Stomach (tissue), 9 donors: ENCODE results near the gene DENND2C. TPM values are rescaled to one million over a fixed set of nuclear protein-coding genes. Genes with fewer than 3 reads are reported as not detected.

ENCODE experiments used
- DNase-seq, 2 donors: peaks; one replicate each; pipeline versions ENCODE4 v3.0.0 to v3.0.0-alpha.2; 2013 to 2019
- H3K27ac ChIP-seq, 5 donors: fragments of 200-600 bp in 4 of 5; sonication (generic) in 4 of 5; one replicate each; pipeline ENCODE4 v1.5.1; 2013 to 2019; ENCODE audit warnings: mild to moderate bottlenecking in 1 of 5, moderate library complexity in 1 of 5
- H3K27me3 ChIP-seq, 3 donors: fragments of 200-600 bp; sonication (generic); one replicate each; pipeline ENCODE4 v1.5.1; 2017 to 2019; ENCODE audit warnings: mixed run types in 1 of 3
- H3K36me3 ChIP-seq, 4 donors: fragments of 200-600 bp; sonication (generic); 1 replicate in 3 of 4; 2 replicates in 1 of 4; pipeline ENCODE4 v1.5.1; 2016 to 2019
- H3K4me1 ChIP-seq, 4 donors: fragments of 200-600 bp; sonication (generic); one replicate each; pipeline ENCODE4 v1.5.1; 2016 to 2019
- H3K4me3 ChIP-seq, 4 donors: fragments of 200-600 bp; sonication (generic) in 3 of 4; one replicate each; pipeline ENCODE4 v1.5.1; 2016 to 2019; ENCODE audit warnings: mild to moderate bottlenecking in 1 of 4
- H3K9me3 ChIP-seq, 4 donors: fragments of 200-600 bp; sonication (generic); one replicate each; pipeline ENCODE4 v1.5.1; 2016 to 2019
- CTCF ChIP-seq, 7 experiments: fragments of 450-650 bp in 4 of 7; fragments of 200-600 bp in 3 of 7; sonication (generic) in 3 of 7; IDR thresholded peaks; one replicate each; pipeline ENCODE4 v1.5.1; 2016 to 2019; ENCODE audit warnings: antibody characterized with exemption in 7 of 7, control low read depth in 2 of 7, mild to moderate bottlenecking in 1 of 7
- EP300 ChIP-seq: sonication (generic); formaldehyde crosslinking; IDR thresholded peaks from one replicate; pipeline ENCODE4 v1.6.1; 2017; ENCODE audit warnings: antibody characterized with exemption
- POLR2A ChIP-seq, 4 donors: fragments of 450-650 bp; IDR thresholded peaks; one replicate each; pipeline ENCODE4 v1.6.1; 2016; ENCODE audit warnings: antibody characterized with exemption in 4 of 4, control low read depth in 2 of 4, mild to moderate bottlenecking in 1 of 4, moderate library complexity in 1 of 4
- POLR2AphosphoS5 ChIP-seq, 3 donors: sonication (generic); formaldehyde crosslinking; IDR thresholded peaks; one replicate each; pipeline ENCODE4 v1.6.1; 2016; ENCODE audit warnings: antibody characterized with exemption in 3 of 3
- WGBS, 5 donors: extraction: QIAGEN DNeasy Blood & Tissue Kit in 3 of 5; methylation state at CpG; one replicate each; pipeline versions ENCODE4 v1.1.5 to v1.1.7; 2013 to 2018; 5-methylcytosine and 5-hydroxymethylcytosine counted together
- intact Hi-C: fragments of 100-400 bp; cut with DNase I; formaldehyde crosslinking; loops from one replicate; pipeline ENCODE4 v1.15.1; 2023; ENCODE audit warnings: low total_unique reads
- polyA plus RNA-seq, 3 donors: library from polyadenylated mRNA; stranded (reverse); fragments of 200-250 nt; gene quantifications; one replicate each; pipeline ENCODE4 v1.2.3, GENCODE V29; 2013
- total RNA-seq, 5 donors: library from RNA; depleted of rRNA; stranded (reverse); fragments of >200 nt; gene quantifications; one replicate each; pipeline versions ENCODE4 v1.1.0 to v1.2.3, GENCODE V29; 2014 to 2016
- donor health status: healthy with polysubstance abuse.
- donor health status: Bipolar disorder and iron deficiency.
- donor health status: healthy.

The DENND2C gene
- total and polyA plus RNA-seq, 8 donors, result 0.89 to 7.3 (median 2.7) TPM

- H3K27me3 ChIP-seq, result no peaks in the 10 kb centered on the region
Observed at GRCh38 chr1:114632427-114632826, 37.4 kb downstream of the DENND2C start.

GRCh38 chr1:114627107-114627506, 42.7 kb downstream of the DENND2C start:
- no peaks in the 10 kb centered on the region for H3K9me3 ChIP-seq
- H3K36me3 ChIP-seq, result peaks cover 0 to 9% (median under 1%) of the 10 kb centered on the region in 4 donors
- no peak overlapping the region for H3K4me3 ChIP-seq
- no peaks in the 10 kb centered on the region for H3K4me1 ChIP-seq
- H3K27me3 ChIP-seq, result no peaks in the 10 kb centered on the region
- WGBS, 5 donors, result 30 to 66% (median 36%) methylated on average over 2 of the region's 2 CpGs
- intact Hi-C loops, result no loop called here
- no peak for DNase-seq
- TF ChIP-seq POLR2AphosphoS5 (IDR thresholded peaks at IDR 0.05), result no peak
- TF ChIP-seq POLR2A (IDR thresholded peaks at IDR 0.05), result no peak
- TF ChIP-seq EP300, result no peak
- TF ChIP-seq CTCF (IDR thresholded peaks at IDR 0.05), result no peak
- no peak overlapping the region for H3K27ac ChIP-seq

More at GRCh38 chr1:114632427-114632826, 37.4 kb downstream of the DENND2C start:
- Histone ChIP-seq H3K27ac (no peak overlapping the region), H3K4me3 (no peak overlapping the region), H3K36me3 (no peaks in the 10 kb centered on the region), H3K4me1 (no peaks in the 10 kb centered on the region), H3K9me3 (no peaks in the 10 kb centered on the region)
- no peak for DNase-seq
- intact Hi-C loops, result no loop called here
- TF ChIP-seq EP300, result no peak
- no peak for TF ChIP-seq CTCF (IDR thresholded peaks at IDR 0.05)
- no peak for TF ChIP-seq POLR2AphosphoS5 (IDR thresholded peaks at IDR 0.05)
- no peak for TF ChIP-seq POLR2A (IDR thresholded peaks at IDR 0.05)

- H3K4me1 ChIP-seq, result no peaks in the 10 kb centered on the region
- TF ChIP-seq POLR2A (IDR thresholded peaks at IDR 0.05), result no peak
- TF ChIP-seq CTCF (IDR thresholded peaks at IDR 0.05), result no peak
- TF ChIP-seq POLR2AphosphoS5 (IDR thresholded peaks at IDR 0.05), result no peak
- TF ChIP-seq EP300, result no peak
- no peaks in the 10 kb centered on the region for H3K27me3 ChIP-seq
- H3K4me3 ChIP-seq, result no peak overlapping the region
- no peak for DNase-seq
- intact Hi-C loops, result no loop called here
- no peak overlapping the region for H3K27ac ChIP-seq
- peaks cover 0 to 18% (median 3%) of the 10 kb centered on the region in 4 donors for H3K36me3 ChIP-seq
- no peaks in the 10 kb centered on the region for H3K9me3 ChIP-seq
- WGBS, 5 donors, result 94 to 95% (median 94%) methylated on average over 5 of the region's 5 CpGs
Observed at GRCh38 chr1:114623364-114623763, 46.5 kb downstream of the DENND2C start.

GRCh38 chr1:114620419-114620818, 49.4 kb downstream of the DENND2C start:
- 76 to 91% (median 83%) methylated on average over 2 of the region's 2 CpGs for WGBS, 5 donors
- TF ChIP-seq POLR2A (IDR thresholded peaks at IDR 0.05) (no peak), CTCF (IDR thresholded peaks at IDR 0.05) (no peak), POLR2AphosphoS5 (IDR thresholded peaks at IDR 0.05) (no peak), EP300 (no peak)
- no peak for DNase-seq
- Histone ChIP-seq H3K27me3 (no peaks in the 10 kb centered on the region), H3K36me3 (peaks cover 0 to 36% (median 25%) of the 10 kb centered on the region in 4 donors), H3K9me3 (no peaks in the 10 kb centered on the region), H3K27ac (no peak overlapping the region), H3K4me3 (no peak overlapping the region), H3K4me1 (no peaks in the 10 kb centered on the region)
- intact Hi-C loops, result no loop called here
